Measurements from ENCODE around the gene PHKG2. TPM values are rescaled to one million over a fixed set of nuclear protein-coding genes. Genes with fewer than 3 reads are reported as not detected.

The PHKG2 gene
- total and polyA plus RNA-seq, 2 donors: 22.1 to 53.8 TPM

DNA sequence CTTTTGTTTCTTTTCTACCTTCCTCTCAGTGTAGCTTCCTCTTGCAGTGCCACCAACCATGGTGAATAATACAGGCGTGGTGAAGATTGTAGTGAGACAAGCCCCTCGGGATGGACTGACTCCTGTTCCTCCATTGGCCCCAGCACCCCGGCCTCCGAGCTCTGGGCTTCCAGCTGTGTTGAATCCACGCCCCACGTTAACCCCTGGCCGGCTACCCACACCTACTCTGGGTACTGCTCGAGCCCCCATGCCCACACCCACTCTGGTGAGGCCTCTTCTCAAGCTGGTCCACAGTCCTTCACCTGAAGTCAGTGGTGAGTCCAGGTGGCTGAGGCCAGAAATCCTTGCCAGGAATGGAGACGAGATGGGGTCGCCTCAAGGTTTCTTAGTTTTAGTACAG lies 25.3 kb upstream of the PHKG2 start:
- Histone ChIP-seq H3K4me3 (ENCODE audit: low read length in 2 of 2) (no peak overlapping the region), H3K4me1 (ENCODE audit: control insufficient read depth in 2 of 2, insufficient read depth in 2 of 2, low read length in 2 of 2) (no peaks in the 10 kb centered on the region), H3K36me3 (ENCODE audit: control insufficient read depth in 2 of 2, insufficient read depth in 2 of 2, low read length in 1 of 2) (peaks cover 79 to 81% of the 10 kb centered on the region in 2 donors), H3K27ac (ENCODE audit: low read depth in 1 of 2, low read length in 1 of 2) (no peak overlapping the region), H3K27me3 (ENCODE audit: control insufficient read depth in 2 of 2, insufficient read depth in 1 of 2, low read length in 1 of 2) (no peaks in the 10 kb centered on the region), H3K9me3 (ENCODE audit: control insufficient read depth in 2 of 2, insufficient read depth in 1 of 2, low read length in 1 of 2) (no peaks in the 10 kb centered on the region)
- 98% methylated on average over 10 of the region's 10 CpGs for WGBS
- DNase-seq (ENCODE audit: low read depth in 6 of 9, low spot score in 9 of 9): no peak

GRCh38 chr16:30723725-30724355 lies 24.4 kb upstream of the PHKG2 start:
- 98% methylated on average over 12 of the region's 12 CpGs for WGBS

GRCh38 chr16:30724641-30725417 lies 23.4 kb upstream of the PHKG2 start:
- Histone ChIP-seq H3K36me3 (ENCODE audit: control insufficient read depth in 2 of 2, insufficient read depth in 2 of 2, low read length in 1 of 2) (peaks cover 78 to 86% of the 10 kb centered on the region in 2 donors), H3K27ac (ENCODE audit: low read depth in 1 of 2, low read length in 1 of 2) (no peak overlapping the region), H3K27me3 (ENCODE audit: control insufficient read depth in 2 of 2, insufficient read depth in 1 of 2, low read length in 1 of 2) (no peaks in the 10 kb centered on the region), H3K9me3 (ENCODE audit: control insufficient read depth in 2 of 2, insufficient read depth in 1 of 2, low read length in 1 of 2) (no peaks in the 10 kb centered on the region), H3K4me1 (ENCODE audit: control insufficient read depth in 2 of 2, insufficient read depth in 2 of 2, low read length in 2 of 2) (no peaks in the 10 kb centered on the region), H3K4me3 (ENCODE audit: low read length in 2 of 2) (no peak overlapping the region)
- WGBS: 86% methylated on average over 23 of the region's 23 CpGs
- DNase-seq (ENCODE audit: low read depth in 6 of 9, low spot score in 9 of 9): peak in 1 of 9 donors; percentile 14

More at GRCh38 chr16:30723725-30724355, 24.4 kb upstream of the PHKG2 start:
- H3K4me1 ChIP-seq (ENCODE audit: control insufficient read depth in 2 of 2, insufficient read depth in 2 of 2, low read length in 2 of 2): no peaks in the 10 kb centered on the region
- peaks cover 75 to 82% of the 10 kb centered on the region in 2 donors for H3K36me3 ChIP-seq (ENCODE audit: control insufficient read depth in 2 of 2, insufficient read depth in 2 of 2, low read length in 1 of 2)
- H3K27me3 ChIP-seq (ENCODE audit: control insufficient read depth in 2 of 2, insufficient read depth in 1 of 2, low read length in 1 of 2): no peaks in the 10 kb centered on the region
- no peak overlapping the region for H3K4me3 ChIP-seq (ENCODE audit: low read length in 2 of 2)
- H3K9me3 ChIP-seq (ENCODE audit: control insufficient read depth in 2 of 2, insufficient read depth in 1 of 2, low read length in 1 of 2): no peaks in the 10 kb centered on the region
- H3K27ac ChIP-seq (ENCODE audit: low read depth in 1 of 2, low read length in 1 of 2): no peak overlapping the region
- DNase-seq (ENCODE audit: low read depth in 6 of 9, low spot score in 9 of 9): no peak

- DNase-seq (ENCODE audit: low read depth in 6 of 9, low spot score in 9 of 9): no peak
- no peaks in the 10 kb centered on the region for H3K4me1 ChIP-seq (ENCODE audit: control insufficient read depth in 2 of 2, insufficient read depth in 2 of 2, low read length in 2 of 2)
- no peaks in the 10 kb centered on the region for H3K9me3 ChIP-seq (ENCODE audit: control insufficient read depth in 2 of 2, insufficient read depth in 1 of 2, low read length in 1 of 2)
- no peak overlapping the region for H3K4me3 ChIP-seq (ENCODE audit: low read length in 2 of 2)
- WGBS: 97% methylated on average over 3 of the region's 3 CpGs
- peaks cover 74 to 85% of the 10 kb centered on the region in 2 donors for H3K36me3 ChIP-seq (ENCODE audit: control insufficient read depth in 2 of 2, insufficient read depth in 2 of 2, low read length in 1 of 2)
- H3K27me3 ChIP-seq (ENCODE audit: control insufficient read depth in 2 of 2, insufficient read depth in 1 of 2, low read length in 1 of 2): no peaks in the 10 kb centered on the region
- H3K27ac ChIP-seq (ENCODE audit: low read depth in 1 of 2, low read length in 1 of 2): no peak overlapping the region
Observed at GRCh38 chr16:30725418-30725792, 22.8 kb upstream of the PHKG2 start.

DNA sequence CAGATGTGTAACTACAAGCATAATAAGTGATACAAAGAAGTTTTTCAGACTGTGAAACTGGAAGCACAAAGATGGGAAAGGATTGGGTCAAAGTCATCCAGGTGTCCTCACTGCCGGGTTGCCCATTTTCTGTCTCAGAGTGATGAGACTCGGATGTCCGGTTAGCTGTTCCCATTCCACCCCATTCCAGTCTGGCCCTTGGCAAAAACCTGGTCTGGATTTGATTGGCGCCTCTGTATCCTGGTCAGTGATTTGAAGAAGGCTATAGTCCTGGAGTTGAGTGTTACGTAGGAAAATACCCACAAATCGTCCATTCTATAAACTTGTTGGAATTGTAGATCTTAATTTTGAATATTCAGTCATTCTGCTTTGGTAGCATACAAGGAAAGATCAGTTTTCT lies 19.9 kb upstream of the PHKG2 start:
- H3K9me3 ChIP-seq (ENCODE audit: control insufficient read depth in 2 of 2, insufficient read depth in 1 of 2, low read length in 1 of 2): no peaks in the 10 kb centered on the region
- no peaks in the 10 kb centered on the region for H3K27me3 ChIP-seq (ENCODE audit: control insufficient read depth in 2 of 2, insufficient read depth in 1 of 2, low read length in 1 of 2)
- H3K4me3 ChIP-seq (ENCODE audit: low read length in 2 of 2): no peak overlapping the region
- peaks cover 68 to 80% of the 10 kb centered on the region in 2 donors for H3K36me3 ChIP-seq (ENCODE audit: control insufficient read depth in 2 of 2, insufficient read depth in 2 of 2, low read length in 1 of 2)
- H3K27ac ChIP-seq (ENCODE audit: low read depth in 1 of 2, low read length in 1 of 2): no peak overlapping the region
- no peak for DNase-seq (ENCODE audit: low read depth in 6 of 9, low spot score in 9 of 9)
- WGBS: 96% methylated on average over 6 of the region's 6 CpGs
- H3K4me1 ChIP-seq (ENCODE audit: control insufficient read depth in 2 of 2, insufficient read depth in 2 of 2, low read length in 2 of 2): no peaks in the 10 kb centered on the region

- Histone ChIP-seq H3K27ac (ENCODE audit: low read depth in 1 of 2, low read length in 1 of 2) (no peak overlapping the region), H3K36me3 (ENCODE audit: control insufficient read depth in 2 of 2, insufficient read depth in 2 of 2, low read length in 1 of 2) (peaks cover 68 to 80% of the 10 kb centered on the region in 2 donors), H3K9me3 (ENCODE audit: control insufficient read depth in 2 of 2, insufficient read depth in 1 of 2, low read length in 1 of 2) (no peaks in the 10 kb centered on the region), H3K4me3 (ENCODE audit: low read length in 2 of 2) (no peak overlapping the region), H3K4me1 (ENCODE audit: control insufficient read depth in 2 of 2, insufficient read depth in 2 of 2, low read length in 2 of 2) (no peaks in the 10 kb centered on the region), H3K27me3 (ENCODE audit: control insufficient read depth in 2 of 2, insufficient read depth in 1 of 2, low read length in 1 of 2) (no peaks in the 10 kb centered on the region)
- no peak for DNase-seq (ENCODE audit: low read depth in 6 of 9, low spot score in 9 of 9)
- WGBS: 95% methylated on average over 17 of the region's 17 CpGs
Observed at GRCh38 chr16:30728899-30729672, 19.1 kb upstream of the PHKG2 start.

DNA sequence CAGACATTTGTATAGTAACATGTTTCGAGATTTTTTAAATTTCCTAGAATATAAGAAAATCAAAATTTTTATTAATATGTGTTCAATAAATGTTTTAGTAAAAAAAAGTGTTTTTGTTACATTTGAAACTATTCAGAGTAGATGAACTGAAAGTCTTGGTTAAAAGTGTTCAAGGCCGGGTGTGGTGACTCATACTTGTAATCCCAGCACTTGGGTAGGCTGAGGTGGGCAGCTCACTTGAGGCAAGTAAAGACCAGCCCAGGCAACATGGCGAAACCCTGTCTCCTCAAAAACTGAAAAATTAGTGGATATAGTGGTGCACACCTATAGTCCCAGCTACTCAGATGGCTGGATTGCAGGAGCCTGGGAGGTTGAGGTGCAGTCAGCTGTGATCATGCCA lies 16.8 kb upstream of the PHKG2 start:
- Histone ChIP-seq H3K4me1 (ENCODE audit: control insufficient read depth in 2 of 2, insufficient read depth in 2 of 2, low read length in 2 of 2) (no peaks in the 10 kb centered on the region), H3K27ac (ENCODE audit: low read depth in 1 of 2, low read length in 1 of 2) (no peak overlapping the region), H3K27me3 (ENCODE audit: control insufficient read depth in 2 of 2, insufficient read depth in 1 of 2, low read length in 1 of 2) (no peaks in the 10 kb centered on the region), H3K36me3 (ENCODE audit: control insufficient read depth in 2 of 2, insufficient read depth in 2 of 2, low read length in 1 of 2) (peaks cover 68 to 78% of the 10 kb centered on the region in 2 donors), H3K9me3 (ENCODE audit: control insufficient read depth in 2 of 2, insufficient read depth in 1 of 2, low read length in 1 of 2) (no peaks in the 10 kb centered on the region), H3K4me3 (ENCODE audit: low read length in 2 of 2) (no peak overlapping the region)
- 94% methylated on average over 3 of the region's 3 CpGs for WGBS
- DNase-seq (ENCODE audit: low read depth in 6 of 9, low spot score in 9 of 9): no peak

DNA sequence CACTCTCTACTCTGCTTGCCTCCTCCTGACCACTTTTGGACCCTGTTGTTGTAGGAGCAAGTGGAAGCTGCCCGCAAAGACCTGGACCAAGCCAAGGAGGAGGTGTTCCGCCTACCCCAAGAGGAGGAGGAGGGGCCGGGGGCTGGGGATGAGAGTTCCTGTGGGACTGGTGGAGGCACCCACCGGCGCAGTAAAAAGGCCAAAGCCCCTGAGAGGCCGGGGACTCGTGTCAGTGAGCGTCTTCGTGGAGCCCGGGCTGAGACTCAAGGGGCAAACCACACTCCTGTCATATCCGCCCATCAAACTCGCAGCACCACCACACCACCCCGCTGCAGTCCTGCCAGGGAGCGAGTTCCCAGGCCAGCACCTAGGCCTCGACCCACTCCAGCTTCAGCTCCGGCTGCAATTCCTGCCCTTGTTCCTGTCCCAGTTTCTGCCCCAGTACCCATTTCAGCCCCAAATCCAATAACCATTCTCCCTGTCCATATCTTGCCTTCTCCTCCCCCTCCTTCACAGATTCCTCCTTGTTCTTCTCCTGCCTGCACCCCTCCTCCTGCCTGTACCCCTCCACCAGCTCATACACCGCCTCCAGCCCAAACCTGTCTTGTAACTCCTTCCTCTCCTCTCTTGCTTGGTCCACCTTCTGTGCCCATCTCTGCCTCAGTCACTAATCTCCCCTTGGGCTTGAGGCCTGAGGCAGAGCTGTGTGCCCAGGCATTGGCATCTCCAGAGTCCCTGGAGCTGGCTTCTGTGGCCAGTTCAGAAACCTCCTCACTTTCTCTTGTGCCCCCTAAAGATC lies 11.0 kb upstream of the PHKG2 start:
- no peak for DNase-seq (ENCODE audit: low read depth in 6 of 9, low spot score in 9 of 9)
- Histone ChIP-seq H3K27ac (ENCODE audit: low read depth in 1 of 2, low read length in 1 of 2) (no peak overlapping the region), H3K4me1 (ENCODE audit: control insufficient read depth in 2 of 2, insufficient read depth in 2 of 2, low read length in 2 of 2) (no peaks in the 10 kb centered on the region), H3K4me3 (ENCODE audit: low read length in 2 of 2) (no peak overlapping the region), H3K27me3 (ENCODE audit: control insufficient read depth in 2 of 2, insufficient read depth in 1 of 2, low read length in 1 of 2) (no peaks in the 10 kb centered on the region), H3K36me3 (ENCODE audit: control insufficient read depth in 2 of 2, insufficient read depth in 2 of 2, low read length in 1 of 2) (peaks cover 70 to 86% of the 10 kb centered on the region in 2 donors), H3K9me3 (ENCODE audit: control insufficient read depth in 2 of 2, insufficient read depth in 1 of 2, low read length in 1 of 2) (no peaks in the 10 kb centered on the region)
- 99% methylated on average over 17 of the region's 17 CpGs for WGBS
